PFSK-1 (cell line): ENCODE measurements around the gene DGKI.

Source experiments
- POLR2AphosphoS5 ChIP-seq: IDR thresholded peaks from 2 replicates; pipeline ENCODE4 v1.6.1; 2012; ENCODE audit warnings: low read depth, mild to moderate bottlenecking, control low read depth, low read length, moderate library complexity
- REST ChIP-seq, 2 experiments: IDR thresholded peaks; 2 replicates each; pipeline versions ENCODE4 v1.6.1 to v1.8.0; 2011 to 2012; ENCODE audit warnings: low read depth in 2 of 2, low read length in 2 of 2, control low read depth in 1 of 2, inconsistent platforms in 1 of 2, mild to moderate bottlenecking in 1 of 2, moderate library complexity in 1 of 2; ENCODE audit not compliant: insufficient read depth in 1 of 2
- SIN3A ChIP-seq: IDR thresholded peaks from 2 replicates; pipeline ENCODE4 v1.6.1; 2012; ENCODE audit warnings: mild to moderate bottlenecking, low read length, moderate library complexity, borderline replicate concordance; ENCODE audit not compliant: insufficient read depth
- TAF1 ChIP-seq: IDR thresholded peaks from 2 replicates; pipeline ENCODE4 v1.6.1; 2012; ENCODE audit warnings: low read length, control low read depth, borderline replicate concordance; ENCODE audit not compliant: insufficient read depth

- no peak for TF ChIP-seq REST (IDR thresholded peaks at IDR 0.05; ENCODE audit: insufficient read depth in 1 of 2, low read depth in 2 of 2, low read length in 2 of 2)
- TF ChIP-seq POLR2AphosphoS5: no peak
- no peak for TF ChIP-seq TAF1
- TF ChIP-seq SIN3A: no peak
These were observed 377.5 kb downstream of the DGKI start for GRCh38 chr7:137469191-137469811.
